Transverse colon (tissue), 3 donors: ENCODE data around the gene XRCC4.

Source experiments
- POLR2A ChIP-seq: fragments of 450-650 bp; IDR thresholded peaks from one replicate; pipeline ENCODE4 v1.6.1; 2016; ENCODE audit warnings: antibody characterized with exemption, mild to moderate bottlenecking, moderate library complexity
- POLR2AphosphoS5 ChIP-seq, 3 donors: sonication (generic); formaldehyde crosslinking; IDR thresholded peaks; one replicate each; pipeline ENCODE4 v1.6.1; 2016; ENCODE audit warnings: antibody characterized with exemption in 3 of 3

DNA sequence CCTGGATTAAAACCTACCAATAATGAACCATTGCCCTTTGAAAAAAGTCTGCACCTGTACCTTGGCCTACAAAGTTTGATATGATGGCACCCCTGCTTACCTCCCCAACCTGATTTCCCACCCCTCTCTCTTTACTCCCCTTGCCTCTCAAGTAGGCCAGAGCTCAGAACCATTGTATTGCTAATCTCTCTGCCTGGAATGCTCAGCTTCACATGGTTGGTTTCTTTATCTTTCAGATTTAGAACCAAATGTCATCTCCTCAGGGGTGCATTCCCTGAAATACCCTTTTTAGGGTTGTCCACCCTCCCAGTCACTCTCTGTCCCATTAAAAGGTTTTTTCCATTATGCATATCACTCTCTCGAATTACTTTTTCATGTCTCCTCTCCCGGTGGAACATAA is 277.6 kb downstream of the XRCC4 start:
- TF ChIP-seq POLR2A = no peak
- no peak for TF ChIP-seq POLR2AphosphoS5 (IDR thresholded peaks at IDR 0.05)
